ENCODE measurements around the gene GSTO2. TPM values are rescaled to one million over a fixed set of nuclear protein-coding genes. Genes with fewer than 3 reads are reported as not detected.

The GSTO2 gene
- total and polyA plus RNA-seq, 2 of the 13 experiments (the other 11 are each of a cell fraction or from before 2014, with no cell fraction given): 2.1 to 7.9 TPM

DNA sequence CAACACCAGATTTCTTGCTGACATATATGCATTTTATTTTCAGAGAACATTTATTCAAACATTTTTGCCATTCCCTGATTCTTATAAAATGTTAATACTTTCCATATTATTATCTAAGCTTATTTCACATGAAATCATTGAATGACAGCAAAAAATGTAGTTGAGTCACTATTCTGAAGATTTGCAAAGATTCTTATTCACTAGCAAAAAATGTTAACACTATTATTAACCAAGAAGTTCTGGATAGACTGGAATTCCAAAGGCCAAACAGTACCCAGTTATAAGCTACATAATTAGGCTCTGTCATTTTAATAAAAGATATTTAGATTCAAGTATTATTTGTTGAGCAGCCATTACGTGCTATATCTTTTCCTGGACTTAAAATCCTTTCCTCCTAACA lies 4.3 kb downstream of the GSTO2 start:
- no peak overlapping the region for H3K9ac ChIP-seq (ENCODE audit: insufficient read depth, low read depth, low read length)
- ChIA-PET POLR2A (interaction anchor here (4.1 to 4.6 kb wide), 2 partner anchors 14 to 18 kb away, joined by 23 to 51 read pairs; partner anchors contain the start of gene GSTO1), CTCF (ENCODE audit: low intra/inter-chr PET ratio, low total read pairs) (interaction anchor here (2.8 kb wide), 1 partner anchor 19 kb away, joined by 27 read pairs; no protein-coding TSS in a partner anchor)
- no peak overlapping the region for H3K27ac ChIP-seq (ENCODE audit: extremely low read length, insufficient read depth, low read length)
- H3K27me3 ChIP-seq (ENCODE audit: control insufficient read depth in 1 of 2, insufficient read depth in 2 of 2, low read length in 2 of 2): no peaks in the 10 kb centered on the region
- no peak for ATAC-seq
- BruUV-seq (replicated peaks): no TSS peak
- TF ChIP-seq ZNF556 (CRISPR knock-in tag; IDR thresholded peaks at IDR 0.05; ENCODE audit: borderline replicate concordance) (no peak), IKZF1 (IDR thresholded peaks at IDR 0.05) (no peak), RFX3 (CRISPR knock-in tag; IDR thresholded peaks at IDR 0.05) (no peak), NFKB2 (CRISPR knock-in tag; IDR thresholded peaks at IDR 0.05; ENCODE audit: borderline replicate concordance) (no peak), MIXL1 (CRISPR knock-in tag; IDR thresholded peaks at IDR 0.05) (no peak), SPEN (CRISPR knock-in tag; IDR thresholded peaks at IDR 0.05; ENCODE audit: low read depth) (no peak), ZNF724P (CRISPR knock-in tag; IDR thresholded peaks at IDR 0.05; ENCODE audit: borderline replicate concordance) (no peak), PRMT3 (CRISPR knock-in tag; IDR thresholded peaks at IDR 0.05; ENCODE audit: borderline replicate concordance, low read depth) (no peak), ZBTB3 (CRISPR knock-in tag; IDR thresholded peaks at IDR 0.05; ENCODE audit: borderline replicate concordance, low read depth) (no peak)
- TF ChIP-seq, protein P1, sequence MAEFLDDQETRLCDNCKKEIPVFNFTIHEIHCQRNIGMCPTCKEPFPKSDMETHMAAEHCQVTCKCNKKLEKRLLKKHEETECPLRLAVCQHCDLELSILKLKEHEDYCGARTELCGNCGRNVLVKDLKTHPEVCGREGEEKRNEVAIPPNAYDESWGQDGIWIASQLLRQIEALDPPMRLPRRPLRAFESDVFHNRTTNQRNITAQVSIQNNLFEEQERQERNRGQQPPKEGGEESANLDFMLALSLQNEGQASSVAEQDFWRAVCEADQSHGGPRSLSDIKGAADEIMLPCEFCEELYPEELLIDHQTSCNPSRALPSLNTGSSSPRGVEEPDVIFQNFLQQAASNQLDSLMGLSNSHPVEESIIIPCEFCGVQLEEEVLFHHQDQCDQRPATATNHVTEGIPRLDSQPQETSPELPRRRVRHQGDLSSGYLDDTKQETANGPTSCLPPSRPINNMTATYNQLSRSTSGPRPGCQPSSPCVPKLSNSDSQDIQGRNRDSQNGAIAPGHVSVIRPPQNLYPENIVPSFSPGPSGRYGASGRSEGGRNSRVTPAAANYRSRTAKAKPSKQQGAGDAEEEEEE (CRISPR knock-in tag; IDR thresholded peaks at IDR 0.05; ENCODE audit: borderline replicate concordance): no peak
- TF ChIP-seq, protein P2, sequence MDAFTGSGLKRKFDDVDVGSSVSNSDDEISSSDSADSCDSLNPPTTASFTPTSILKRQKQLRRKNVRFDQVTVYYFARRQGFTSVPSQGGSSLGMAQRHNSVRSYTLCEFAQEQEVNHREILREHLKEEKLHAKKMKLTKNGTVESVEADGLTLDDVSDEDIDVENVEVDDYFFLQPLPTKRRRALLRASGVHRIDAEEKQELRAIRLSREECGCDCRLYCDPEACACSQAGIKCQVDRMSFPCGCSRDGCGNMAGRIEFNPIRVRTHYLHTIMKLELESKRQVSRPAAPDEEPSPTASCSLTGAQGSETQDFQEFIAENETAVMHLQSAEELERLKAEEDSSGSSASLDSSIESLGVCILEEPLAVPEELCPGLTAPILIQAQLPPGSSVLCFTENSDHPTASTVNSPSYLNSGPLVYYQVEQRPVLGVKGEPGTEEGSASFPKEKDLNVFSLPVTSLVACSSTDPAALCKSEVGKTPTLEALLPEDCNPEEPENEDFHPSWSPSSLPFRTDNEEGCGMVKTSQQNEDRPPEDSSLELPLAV (CRISPR knock-in tag; conservative IDR thresholded peaks at IDR 0.05; ENCODE audit: low read depth): no peak
- H3K36me3 ChIP-seq (replicated peaks in 1 of 2; ENCODE audit: control insufficient read depth in 1 of 2, insufficient read depth in 2 of 2, low read length in 2 of 2): peaks cover 6 to 12% of the 10 kb centered on the region in 2 experiments; a peak in 4 of 5 replicates
- H4K20me1 ChIP-seq (ENCODE audit: insufficient read depth, low read length): no peaks in the 10 kb centered on the region
- peaks cover 48% of the 10 kb centered on the region for H3K4me1 ChIP-seq (ENCODE audit: insufficient read depth, low read length)
- intact Hi-C loops (cut with micrococcal nuclease; ENCODE audit: unreplicated experiment): no loop called here
- FAIRE-seq: no peak
- no peaks in the 10 kb centered on the region for H3K9me3 ChIP-seq (ENCODE audit: low read length)
- DNase-seq (ENCODE audit: low spot score): no peak
- H3K4me2 ChIP-seq (ENCODE audit: low read depth, low read length): no peak overlapping the region
- H3K79me2 ChIP-seq (ENCODE audit: insufficient read depth, low read length): no peaks in the 10 kb centered on the region
- WGBS (ENCODE audit: low lambda C conversion rate): 86% methylated on average over 1 of the region's 1 CpG
- no peak overlapping the region for H2AFZ ChIP-seq (ENCODE audit: low read length)
- no peak overlapping the region for H3K4me3 ChIP-seq (replicated peaks in 1 of 3; ENCODE audit: insufficient read depth in 1 of 3, low read depth in 2 of 3, low read length in 3 of 3)
- in situ Hi-C loops (cut with HindIII; ENCODE audit: extremely low pct_ligation_motif_present, low pct_unique_long_range_greater_than_20kb): no loop called here

Data from HepG2 (cell line).